ENCODE results near the gene UBE2I.

DNA sequence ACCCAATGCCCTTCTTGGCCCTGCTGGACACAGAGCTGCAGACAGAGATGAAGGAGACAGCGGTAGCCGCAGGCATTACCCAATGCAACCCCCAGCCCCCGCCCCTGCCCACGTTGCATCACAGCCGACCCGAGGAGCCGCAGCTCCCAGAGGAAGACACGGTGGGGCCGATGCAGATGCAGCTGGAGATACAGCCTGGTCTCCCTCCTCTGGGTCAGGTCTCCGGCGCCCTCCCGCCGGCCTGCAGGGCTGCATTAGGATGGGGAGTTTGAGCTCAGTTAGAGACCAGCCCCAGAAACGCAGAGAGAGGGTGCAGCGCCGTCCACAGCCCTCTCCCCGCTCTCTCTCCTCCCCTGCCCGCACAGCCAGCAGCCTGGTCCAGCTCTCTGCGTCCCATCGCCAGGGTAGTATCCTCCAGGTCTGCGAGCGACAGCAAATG is 19.4 kb upstream of the UBE2I start:
- TF ChIP-seq CTCF (IDR thresholded peaks at IDR 0.05): no peak
- no peak for TF ChIP-seq POLR2AphosphoS5 (IDR thresholded peaks at IDR 0.05)
- no peak for TF ChIP-seq POLR2A (IDR thresholded peaks at IDR 0.05)
